Raji (cell line): Measurements from ENCODE around the gene KANK2.

Experiments used
- POLR2A ChIP-seq: IDR thresholded peaks from 2 replicates; pipeline ENCODE4 v1.6.1; 2011; ENCODE audit warnings: low read depth, low read length, control low read depth; ENCODE audit not compliant: insufficient read depth

Gene KANK2

DNA sequence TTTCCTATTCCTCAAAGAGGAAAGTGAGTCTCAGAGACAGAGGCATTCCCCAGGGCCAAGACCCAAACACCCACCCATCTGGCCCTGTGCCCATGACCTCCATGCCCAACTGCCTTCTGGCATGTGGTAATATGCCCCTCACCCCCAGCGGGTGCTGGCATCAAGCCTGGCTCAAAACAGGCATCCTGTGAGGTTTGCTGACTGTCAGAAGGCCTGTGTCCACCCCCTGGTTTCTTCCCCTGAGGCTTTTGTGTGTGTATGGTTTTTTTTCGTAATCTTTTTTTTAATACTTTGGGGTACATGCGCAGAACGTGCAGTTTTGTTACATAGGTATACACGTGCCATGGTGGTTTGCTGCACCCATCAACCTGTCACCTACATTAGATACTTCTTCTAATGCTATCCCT lies 7.6 kb upstream of the KANK2 start:
- no peak for TF ChIP-seq POLR2A

DNA sequence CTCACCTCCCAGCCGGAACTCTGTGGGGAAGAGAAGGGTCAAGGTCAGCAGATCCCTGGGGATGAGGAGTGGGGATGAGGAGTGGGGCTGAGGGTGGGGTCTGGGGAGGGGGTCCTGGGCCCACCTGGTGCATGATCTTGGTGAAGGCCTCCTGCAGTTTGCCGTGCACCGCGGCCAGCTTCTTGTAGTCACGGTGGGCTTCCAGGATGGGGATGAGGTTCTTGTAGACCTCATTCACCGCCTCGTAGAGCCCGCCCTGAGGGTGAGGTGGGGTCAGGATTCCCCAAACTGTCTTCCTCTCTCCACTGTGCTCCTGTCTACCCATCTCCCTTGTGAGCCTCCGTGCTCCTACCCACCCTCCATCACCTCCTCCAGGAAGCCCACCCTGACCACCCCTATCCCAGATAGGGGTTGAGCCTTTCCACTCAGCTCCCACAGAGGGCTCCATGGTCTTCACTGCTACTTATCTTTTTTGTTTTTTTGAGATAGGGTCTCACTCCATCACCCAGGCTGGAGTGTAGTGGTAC lies 6.8 kb upstream of the KANK2 start:
- TF ChIP-seq POLR2A: no peak

- no peak for TF ChIP-seq POLR2A
Observed at GRCh38 chr19:11203194-11204075, 6.1 kb upstream of the KANK2 start.

DNA sequence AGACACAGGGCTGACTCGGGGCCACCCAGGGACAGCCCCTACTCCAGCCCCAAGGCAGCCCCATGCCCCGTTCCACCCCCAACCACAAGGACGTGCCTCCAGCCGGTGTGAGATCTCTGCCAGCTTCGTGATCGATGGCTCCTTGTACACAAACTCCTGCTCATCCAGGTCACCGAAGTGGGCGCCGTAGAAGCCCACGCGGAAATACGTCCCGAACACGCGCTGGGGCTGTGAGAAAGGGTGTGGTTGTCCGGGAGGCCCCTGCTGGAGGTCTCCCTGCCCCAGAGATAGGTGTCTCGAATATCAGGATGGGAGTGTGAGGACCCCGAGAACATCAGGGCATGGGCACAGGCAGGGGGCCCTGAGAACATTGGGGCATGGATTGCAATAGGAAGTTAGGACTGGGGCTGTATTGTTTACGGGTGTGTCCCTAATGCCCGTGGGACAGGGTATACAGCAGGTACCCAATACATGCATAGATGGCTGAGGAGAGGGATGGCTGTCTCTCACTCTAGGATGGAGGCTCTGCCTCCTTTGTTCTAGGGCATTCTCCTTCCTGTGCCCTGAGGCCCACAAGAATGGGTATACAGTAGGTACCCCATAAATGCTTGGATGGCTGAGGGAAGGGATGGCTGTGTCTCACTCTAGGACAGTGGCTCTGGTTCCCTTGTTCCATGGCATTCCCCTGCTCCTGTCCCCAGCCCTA lies 5.3 kb upstream of the KANK2 start:
- TF ChIP-seq POLR2A: no peak

DNA sequence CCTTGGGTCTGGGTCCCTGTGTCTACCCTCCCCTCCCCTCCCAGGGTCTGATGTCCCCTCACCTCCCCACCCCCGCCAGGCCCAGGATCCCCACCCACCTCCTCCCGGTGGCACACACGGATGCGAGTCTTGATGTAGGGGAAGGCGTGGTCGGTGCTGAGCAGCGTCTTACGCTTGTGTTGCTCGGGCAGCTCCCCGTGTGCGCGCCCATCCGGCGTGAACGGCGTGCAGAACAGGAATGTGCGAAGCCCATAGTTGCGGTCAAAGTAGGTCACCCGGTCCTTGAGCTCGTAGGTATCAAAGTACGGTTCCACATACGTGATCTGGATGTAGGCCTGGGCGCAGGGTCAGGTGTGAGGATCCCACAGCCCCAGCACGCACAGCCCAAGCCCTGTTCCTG lies 4.4 kb upstream of the KANK2 start:
- no peak for TF ChIP-seq POLR2A

- TF ChIP-seq POLR2A: no peak
Observed at GRCh38 chr19:11200931-11201330, 3.6 kb upstream of the KANK2 start.

DNA sequence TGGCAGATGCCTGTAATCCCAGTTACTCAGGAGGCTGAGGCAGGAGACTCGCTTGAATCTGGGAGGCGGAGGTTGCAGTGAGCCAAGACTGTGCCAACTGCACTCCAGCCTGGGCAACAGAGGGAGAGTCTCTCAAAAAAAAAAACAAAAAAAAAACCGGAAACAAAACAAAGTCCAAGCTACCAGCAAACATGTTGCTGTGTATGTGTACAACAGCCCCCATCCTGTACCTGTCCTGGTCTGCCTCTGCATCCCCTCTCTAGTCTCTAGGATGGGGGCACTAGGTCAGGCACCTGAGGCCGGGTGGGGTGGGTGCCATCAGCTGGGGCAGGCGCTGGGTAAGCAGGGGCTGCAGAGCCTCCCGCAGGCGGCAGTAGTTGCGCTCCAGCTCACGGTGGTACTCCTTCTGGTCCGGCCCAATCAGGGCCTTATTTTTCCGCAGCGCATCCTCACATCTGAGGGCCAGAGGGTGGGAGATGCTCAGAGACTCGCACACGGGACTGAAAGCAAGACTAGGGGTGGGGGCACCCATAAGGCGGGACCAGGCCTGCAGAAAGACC lies 2.8 kb upstream of the KANK2 start:
- no peak for TF ChIP-seq POLR2A

GRCh38 chr19:11199517-11199916 lies 2.2 kb upstream of the KANK2 start:
- no peak for TF ChIP-seq POLR2A

GRCh38 chr19:11198769-11199424 lies 1.6 kb upstream of the KANK2 start:
- TF ChIP-seq POLR2A: no peak

DNA sequence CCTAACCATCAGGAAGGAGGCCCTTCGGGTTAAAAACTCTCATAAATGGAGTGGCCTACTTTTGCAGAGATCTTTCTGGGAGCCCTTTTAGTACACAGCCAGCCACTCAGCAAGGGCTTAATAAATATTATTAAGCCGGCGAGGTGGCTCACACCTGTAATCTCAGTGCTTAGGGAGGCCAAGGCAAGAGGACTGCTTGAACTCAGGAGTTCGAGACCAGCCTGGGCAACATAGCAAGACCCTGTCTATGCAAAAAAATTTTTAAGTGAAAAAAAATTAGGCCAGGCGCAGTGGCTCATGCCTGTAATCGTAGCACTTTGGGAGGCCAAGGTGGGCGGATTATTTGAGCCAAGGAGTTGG lies 810 bp upstream of the KANK2 start:
- TF ChIP-seq POLR2A: no peak

DNA sequence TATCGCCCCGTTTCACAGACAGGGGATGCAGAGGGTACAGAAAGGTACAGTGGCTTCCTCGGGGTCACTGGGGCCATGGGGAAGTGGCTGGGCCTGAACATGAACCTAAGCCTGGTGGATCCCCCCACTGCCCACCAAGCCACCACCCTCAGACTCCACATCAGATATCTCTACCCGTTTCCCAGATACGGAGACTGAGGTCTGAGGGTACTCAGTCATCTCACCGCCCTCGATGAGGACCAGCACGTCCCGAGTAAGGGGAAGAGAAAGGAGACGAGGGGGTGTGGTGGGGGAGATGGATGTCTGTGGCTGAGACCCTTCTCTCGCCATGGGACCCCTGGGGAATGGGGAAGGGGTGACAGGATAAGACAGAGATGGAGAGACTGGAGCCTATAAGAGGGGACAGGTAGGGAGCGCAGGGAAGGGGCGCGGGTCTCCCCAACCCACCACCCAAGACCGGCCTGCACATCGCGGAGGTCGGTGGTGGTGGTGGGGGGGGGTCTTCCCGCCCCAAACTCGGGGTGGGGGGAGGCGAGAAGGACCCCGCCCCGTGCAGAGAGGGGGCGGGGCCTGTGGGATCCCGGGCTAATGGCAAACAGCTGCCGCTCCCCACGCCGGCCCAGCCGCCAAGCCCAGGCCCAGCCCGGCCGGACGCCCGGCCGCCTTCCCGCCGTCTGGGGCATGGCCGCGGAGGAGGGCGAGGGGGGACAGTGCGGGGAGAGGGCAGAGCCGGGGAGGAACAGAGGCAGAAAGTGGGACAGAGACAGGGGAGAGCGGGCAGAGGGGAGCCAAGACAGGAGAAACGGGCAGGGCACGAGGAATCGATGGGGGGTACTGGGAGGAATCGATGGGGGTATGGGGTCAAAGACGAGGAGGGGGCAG lies 698 bp downstream of the KANK2 start:
- TF ChIP-seq POLR2A: no peak

GRCh38 chr19:11195681-11196080 lies 1.7 kb downstream of the KANK2 start:
- TF ChIP-seq POLR2A: no peak

- no peak for TF ChIP-seq POLR2A
Observed at GRCh38 chr19:11194656-11195558, 2.4 kb downstream of the KANK2 start.
